GM18861 (cell line): ENCODE measurements around the gene CNTN4.
"Not testable (repeated sequence)": the region's sequence is repeated elsewhere in the genome, so short reads cannot be mapped to it uniquely, and the experiment has no call there.

ENCODE experiments used
- ATAC-seq: cut with Tn5 transposase; IDR thresholded peaks from one replicate; pipeline ENCODE4 v1.9.1; 2021; ENCODE audit not compliant: unreplicated experiment

The CNTN4 gene

GRCh38 chr3:2940062-2940461 is 841.4 kb downstream of the CNTN4 start:
- no peak for ATAC-seq

GRCh38 chr3:2944628-2945027 is 846.0 kb downstream of the CNTN4 start:
- ATAC-seq = no peak

- ATAC-seq = no peak
These were observed 846.5 kb downstream of the CNTN4 start for GRCh38 chr3:2945121-2945520.

- ATAC-seq = no peak
These were observed 848.9 kb downstream of the CNTN4 start for GRCh38 chr3:2947536-2947935.

- no peak for ATAC-seq
These were observed 850.2 kb downstream of the CNTN4 start for GRCh38 chr3:2948882-2949281.

GRCh38 chr3:2950159-2950558 is 851.5 kb downstream of the CNTN4 start:
- no peak for ATAC-seq

- no peak for ATAC-seq
These were observed 858.4 kb downstream of the CNTN4 start for GRCh38 chr3:2957115-2957514.

GRCh38 chr3:2958551-2958950 is 859.9 kb downstream of the CNTN4 start:
- no peak for ATAC-seq

- ATAC-seq = no peak
These were observed 862.9 kb downstream of the CNTN4 start for GRCh38 chr3:2961576-2961975.

- no peak for ATAC-seq
These were observed 869.2 kb downstream of the CNTN4 start for GRCh38 chr3:2967871-2968270.

- ATAC-seq = no peak
These were observed 869.8 kb downstream of the CNTN4 start for GRCh38 chr3:2968475-2968874.

GRCh38 chr3:2976212-2976611 is 877.5 kb downstream of the CNTN4 start:
- no peak for ATAC-seq

GRCh38 chr3:2976796-2977195 is 878.1 kb downstream of the CNTN4 start:
- no peak for ATAC-seq

- ATAC-seq = no peak
These were observed 880.5 kb downstream of the CNTN4 start for GRCh38 chr3:2978977-2979732.

GRCh38 chr3:2984005-2984830 is 885.6 kb downstream of the CNTN4 start:
- no peak for ATAC-seq

- ATAC-seq = no peak
These were observed 886.2 kb downstream of the CNTN4 start for GRCh38 chr3:2984831-2985220.

GRCh38 chr3:2985479-2985878 is 886.8 kb downstream of the CNTN4 start:
- ATAC-seq = no peak

- no peak for ATAC-seq
These were observed 893.9 kb downstream of the CNTN4 start for GRCh38 chr3:2992534-2992933.

GRCh38 chr3:2993130-2993529 is 894.5 kb downstream of the CNTN4 start:
- ATAC-seq = not testable (repeated sequence)

GRCh38 chr3:2993736-2994135 is 895.1 kb downstream of the CNTN4 start:
- no peak for ATAC-seq

GRCh38 chr3:2995195-2995594 is 896.5 kb downstream of the CNTN4 start:
- ATAC-seq = no peak

GRCh38 chr3:3005146-3005744 is 906.6 kb downstream of the CNTN4 start:
- ATAC-seq = no peak
